CD4-positive, alpha-beta T cell treated with Interleukin-2 at 100 ng/mL for 4 hours (primary cell): ENCODE results near the gene BBS5.
A peak's percentile ranks its signal among the peaks of the same experiment; 100 is the strongest.
"Not testable (repeated sequence)": the region's sequence is repeated elsewhere in the genome, so short reads cannot be mapped to it uniquely, and the experiment has no call there.

ENCODE experiments used
- DNase-seq: peaks from one replicate; pipeline ENCODE4 v3.0.0-alpha.2; 2020; ENCODE audit warnings: low spot score

Gene BBS5

DNA sequence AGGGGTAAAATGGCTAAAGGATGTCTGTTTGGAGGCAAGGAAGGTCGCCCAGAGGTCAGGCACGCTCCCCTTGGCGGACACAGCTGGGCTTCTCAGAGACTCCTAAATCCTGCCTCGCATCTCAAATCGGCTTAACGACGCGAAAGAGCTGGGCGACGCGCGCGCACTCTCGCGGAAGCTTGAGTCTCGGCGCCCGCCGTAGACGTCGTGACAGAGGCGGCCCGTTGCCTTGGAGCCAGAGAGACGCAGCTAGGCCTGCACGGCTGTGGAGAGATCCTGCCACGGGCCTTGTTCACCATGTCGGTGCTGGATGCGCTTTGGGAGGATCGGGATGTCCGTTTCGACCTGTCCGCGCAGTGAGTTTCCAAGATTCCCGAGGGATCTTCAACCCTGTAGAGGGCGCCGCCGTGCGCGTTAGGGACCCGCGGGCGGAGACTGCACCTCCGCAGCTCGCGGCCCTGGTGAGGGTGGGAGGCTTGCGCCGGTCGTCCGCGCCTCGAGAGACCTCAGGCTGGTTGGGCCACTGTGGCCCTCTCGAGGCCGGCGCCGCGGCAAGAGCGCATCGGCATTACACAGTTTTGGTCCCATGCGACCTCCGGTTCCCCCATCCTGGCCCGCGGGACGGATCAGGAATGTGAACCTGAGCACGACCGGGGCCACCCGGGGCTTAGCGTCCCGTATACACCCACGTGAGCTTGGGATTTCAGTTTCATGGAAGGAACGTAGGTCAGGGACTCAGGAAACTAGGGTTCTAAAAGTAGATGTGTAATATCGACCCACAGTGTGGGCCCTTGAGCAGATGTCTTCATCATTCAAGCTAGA is at the start of gene BBS5:
TSS of gene BBS5 (plus strand) at position 238 of the 822 bp plus-strand sequence. CDS start at position 298, 60 bp downstream.
- DNase-seq = peak; percentile 70

DNA sequence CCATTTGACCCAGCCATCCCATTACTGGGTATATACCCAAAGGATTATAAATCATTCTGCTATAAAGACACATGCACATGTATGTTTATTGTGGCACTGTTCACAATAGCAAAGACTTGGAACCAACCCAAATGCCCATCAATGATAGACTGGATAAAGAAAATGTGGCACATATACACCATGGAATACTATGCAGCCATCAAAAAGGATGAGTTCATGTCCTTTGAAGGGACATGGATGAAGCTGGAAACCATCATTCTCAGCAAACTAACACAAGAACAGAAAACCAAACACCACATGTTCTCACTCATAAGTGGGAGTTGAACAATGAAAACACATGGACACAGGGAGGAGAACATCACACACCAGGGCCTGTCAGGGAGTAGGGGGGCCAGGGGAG is 47.5 kb upstream of the BBS5 start:
- DNase-seq = not testable (repeated sequence)

- DNase-seq = not testable (repeated sequence)
Measured at GRCh38 chr2:169434236-169434635, 45.1 kb upstream of the BBS5 start.

DNA sequence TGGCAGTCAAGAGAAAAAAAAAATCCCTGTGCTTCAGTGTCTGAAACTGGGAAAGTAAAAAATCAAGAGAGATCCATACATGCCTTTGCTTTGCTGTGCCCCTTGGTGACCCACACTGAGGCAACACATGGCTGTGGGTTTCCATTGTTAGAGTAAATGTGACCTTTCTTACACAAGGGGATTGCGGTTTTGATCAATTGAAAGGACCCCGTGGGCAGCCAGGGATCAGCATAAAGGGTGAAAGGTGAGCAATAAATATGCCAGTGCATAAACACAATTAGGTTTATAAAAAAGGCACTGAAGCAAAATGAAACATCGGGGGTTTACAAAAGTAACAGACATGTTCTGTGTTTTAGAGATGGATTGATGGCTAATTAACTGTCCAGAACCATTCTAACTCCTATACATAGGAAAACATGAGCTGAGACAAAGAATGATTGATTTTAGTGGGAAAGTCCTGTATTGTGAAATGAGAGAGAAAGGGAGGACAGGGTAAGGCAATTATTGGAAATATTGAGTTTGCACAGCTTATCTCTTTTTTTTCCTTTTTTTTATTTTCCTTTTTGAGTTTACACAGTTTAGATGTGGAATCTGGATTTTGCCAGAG is 40.7 kb upstream of the BBS5 start:
- DNase-seq = no peak

DNA sequence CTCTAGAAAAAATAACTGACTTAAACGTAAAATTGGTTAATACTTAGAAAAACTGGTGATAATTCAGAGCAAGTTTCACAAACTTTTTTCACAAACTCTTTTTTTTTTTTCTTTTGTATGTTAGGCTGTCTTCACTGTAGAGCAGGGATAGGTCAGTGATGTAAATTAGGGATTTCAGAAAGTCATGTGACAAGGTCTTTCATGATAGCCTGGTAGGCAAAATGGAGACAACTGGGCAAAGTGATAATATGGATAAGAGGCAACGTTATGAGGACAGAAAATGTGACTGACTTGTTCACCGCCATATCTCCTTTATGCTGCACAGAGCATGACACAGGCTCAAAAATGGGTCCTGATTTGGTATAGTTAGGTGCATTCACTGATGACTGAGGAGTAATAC is 39.4 kb upstream of the BBS5 start:
- no peak for DNase-seq

DNA sequence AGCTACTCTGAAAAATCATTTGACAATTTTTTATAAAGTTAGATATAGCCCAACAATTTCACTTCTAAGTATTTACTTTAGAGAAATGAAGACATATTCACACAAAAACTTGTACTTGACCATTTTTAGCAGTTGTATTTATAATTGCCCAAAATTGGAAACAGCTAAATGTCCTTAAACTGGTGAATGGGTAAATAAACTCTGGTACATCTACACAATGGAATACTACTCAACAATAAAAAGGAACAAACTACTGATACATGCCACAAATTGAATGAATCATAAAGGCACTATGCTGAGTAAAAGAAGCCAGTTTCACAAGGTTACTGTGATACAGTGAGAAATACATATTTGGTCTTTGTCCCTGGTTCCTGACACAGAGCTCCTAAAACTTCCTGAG is 32.8 kb upstream of the BBS5 start:
- no peak for DNase-seq

GRCh38 chr2:169448316-169448715 is 31.0 kb upstream of the BBS5 start:
- DNase-seq = no peak

GRCh38 chr2:169448865-169449264 is 30.4 kb upstream of the BBS5 start:
- no peak for DNase-seq

- DNase-seq = no peak
Measured at GRCh38 chr2:169452080-169452479, 27.2 kb upstream of the BBS5 start.

- not testable (repeated sequence) for DNase-seq
Measured at GRCh38 chr2:169453044-169453443, 26.2 kb upstream of the BBS5 start.

DNA sequence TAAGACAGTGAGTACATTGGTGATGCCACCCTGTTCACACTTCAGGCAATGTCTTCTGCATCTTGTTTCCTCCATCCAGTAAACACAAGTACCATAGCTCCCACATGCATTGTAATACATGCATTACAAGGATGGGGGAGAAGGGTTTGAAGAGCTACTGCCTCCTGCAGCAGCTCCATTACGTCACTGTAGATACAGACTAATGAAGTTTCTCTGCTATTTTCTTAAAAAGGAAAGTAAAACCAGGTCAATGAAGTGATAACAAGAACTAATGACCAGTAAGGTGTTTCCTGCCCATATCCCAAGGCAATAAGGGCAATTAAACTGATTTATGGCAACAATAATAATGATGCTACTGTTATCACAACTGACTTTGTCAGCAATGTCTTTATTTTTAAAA is 18.2 kb upstream of the BBS5 start:
- no peak for DNase-seq

DNA sequence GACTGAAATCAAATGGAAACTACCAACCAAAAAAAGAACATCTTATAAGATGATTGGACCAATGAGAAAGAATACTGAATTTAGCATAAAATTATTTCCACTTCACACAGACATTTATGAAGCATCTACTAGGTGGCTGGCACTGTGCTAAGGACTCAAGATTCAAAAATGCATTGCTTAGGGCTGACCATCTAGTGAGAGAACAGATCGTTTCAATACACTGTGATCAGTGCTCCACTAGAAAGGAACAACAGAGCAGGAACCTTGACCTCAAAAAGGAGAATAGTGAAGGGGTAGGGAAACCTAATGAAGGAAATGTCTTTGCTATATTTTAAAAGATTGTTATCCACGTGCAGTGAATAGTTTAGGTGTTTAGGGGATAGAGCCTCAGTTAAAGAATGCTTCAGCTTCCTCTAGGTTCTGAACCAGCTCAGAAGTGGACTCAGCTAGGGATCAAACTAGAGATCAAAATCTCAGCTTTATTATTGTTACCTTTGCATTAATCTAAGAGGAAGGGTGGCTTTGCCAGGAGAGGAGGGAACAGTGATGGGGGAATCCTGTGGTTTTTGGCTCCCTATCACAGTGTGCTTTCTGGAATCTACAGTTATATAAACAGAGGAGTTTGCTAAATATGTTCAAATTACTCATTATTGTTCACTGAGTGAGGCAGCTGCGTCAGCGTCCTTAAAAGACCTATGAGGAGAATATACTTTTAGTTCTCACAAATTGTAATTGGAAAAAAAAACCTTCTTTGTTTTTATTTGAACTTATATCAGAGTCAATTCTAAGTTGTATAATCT is 16.2 kb upstream of the BBS5 start:
- no peak for DNase-seq

- no peak for DNase-seq
Measured at GRCh38 chr2:169464466-169464865, 14.8 kb upstream of the BBS5 start.

- DNase-seq = no peak
Measured at GRCh38 chr2:169464882-169465281, 14.4 kb upstream of the BBS5 start.

DNA sequence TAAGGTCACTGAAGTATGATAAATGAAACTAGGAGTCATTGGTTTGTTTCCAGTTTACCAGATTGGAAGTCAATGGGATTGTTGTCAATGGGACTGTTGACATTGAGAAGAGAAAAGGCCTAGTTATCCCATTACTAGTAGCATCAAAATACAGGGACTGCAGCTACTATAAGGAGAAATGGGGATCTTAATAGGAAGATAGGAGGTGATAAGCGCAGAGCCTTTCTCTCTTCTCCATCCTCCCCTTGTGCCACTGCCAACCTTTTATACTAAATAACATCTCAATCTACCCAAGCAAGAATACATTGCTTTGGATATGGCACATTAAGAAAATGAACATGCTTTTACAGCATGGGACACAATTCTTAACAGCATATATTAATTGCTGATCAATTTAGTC is 10.5 kb upstream of the BBS5 start:
- no peak for DNase-seq

DNA sequence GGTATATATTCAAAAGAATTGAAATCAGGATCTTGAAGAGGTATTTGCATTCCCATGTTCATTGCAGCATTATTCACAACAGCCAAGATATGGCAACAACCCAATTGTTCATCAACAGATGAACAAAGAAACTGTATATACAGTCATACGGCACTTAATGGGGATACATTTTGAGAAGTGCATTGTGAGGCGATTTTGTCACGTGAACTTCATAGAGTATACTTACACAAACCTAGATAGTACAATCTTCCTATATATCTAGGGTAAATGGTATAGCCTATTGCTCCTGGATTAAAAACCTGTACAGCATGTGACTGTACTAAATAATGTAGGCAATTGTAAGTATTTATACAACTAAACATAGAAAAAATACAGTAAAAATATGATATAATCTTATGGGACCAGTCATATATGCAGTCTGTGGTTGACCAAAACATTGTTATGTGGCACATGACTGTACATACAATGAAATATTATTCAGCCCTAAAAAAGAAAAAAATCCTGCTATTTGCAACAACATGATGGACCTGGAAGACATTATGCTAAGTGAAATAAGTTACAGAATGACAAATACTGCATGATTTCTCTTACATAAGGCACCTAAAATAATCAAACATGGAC is 9.2 kb upstream of the BBS5 start:
- no peak for DNase-seq

GRCh38 chr2:169472249-169472648 is 7.0 kb upstream of the BBS5 start:
- no peak for DNase-seq

- no peak for DNase-seq
Measured at GRCh38 chr2:169476459-169476858, 2.8 kb upstream of the BBS5 start.

DNA sequence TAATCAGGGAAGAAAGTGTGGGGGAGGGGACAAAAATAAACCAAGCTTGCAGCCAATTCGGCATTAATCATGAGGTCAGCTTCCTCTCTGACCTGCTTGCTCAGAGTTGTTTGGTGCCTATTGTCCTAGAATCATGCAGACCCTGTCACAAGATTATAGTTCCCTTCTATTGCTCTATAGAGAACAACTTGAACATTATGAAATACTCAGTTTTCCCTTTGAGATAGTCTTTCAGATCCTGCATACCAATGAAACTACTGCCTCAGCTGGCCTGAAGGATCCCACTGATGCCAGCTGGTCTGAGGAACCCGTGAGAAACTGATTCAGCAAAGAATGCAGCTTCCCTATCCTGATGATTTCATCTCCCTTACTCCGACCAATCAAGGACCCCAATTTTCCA is 955 bp upstream of the BBS5 start:
- no peak for DNase-seq

DNA sequence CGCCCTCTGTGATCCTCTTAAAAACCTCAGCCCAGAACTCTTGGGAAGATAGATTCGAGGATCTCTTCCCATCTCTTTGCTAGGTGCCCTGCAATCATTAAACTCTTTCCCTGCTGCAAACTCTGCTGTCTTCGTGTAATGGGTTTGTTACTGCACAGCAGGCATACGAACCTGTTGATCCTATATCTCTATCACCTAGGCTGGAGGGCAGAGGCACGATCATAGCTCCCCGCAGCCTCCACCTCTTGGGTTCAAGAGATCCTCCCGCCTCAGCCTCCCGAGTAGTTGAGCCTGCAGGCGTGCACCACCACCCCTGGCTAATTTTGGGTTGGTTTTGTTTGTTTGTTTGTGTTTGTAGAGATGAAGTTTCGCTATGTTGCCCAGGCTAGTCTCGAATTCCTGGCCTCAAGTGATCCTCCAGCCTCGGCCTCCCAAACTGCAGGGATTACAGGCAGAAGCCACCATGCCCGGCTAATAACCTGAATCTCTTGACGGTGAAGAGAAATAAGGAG is 493 bp upstream of the BBS5 start:
- DNase-seq = no peak

- DNase-seq = no peak
Measured at GRCh38 chr2:169480079-169480465, 778 bp downstream of the BBS5 start.

GRCh38 chr2:169485650-169486138 is 6.4 kb downstream of the BBS5 start:
- DNase-seq = no peak
